Gastrocnemius medialis (tissue), 4 donors: ENCODE measurements around the gene RAB3A. TPM values are rescaled to one million over a fixed set of nuclear protein-coding genes. Genes with fewer than 3 reads are reported as not detected.

ENCODE experiments used
- ATAC-seq, 2 donors: fragments of 150-250 bp; one replicate each; pipeline ENCODE4 v1.9.1; 2016
- DNase-seq, 2 donors: peaks; one replicate each; pipeline ENCODE4 v3.0.0-alpha.2; 2019
- H3K27ac ChIP-seq, 4 donors: fragments of 200-600 bp; sonication (generic); 1 replicate in 1 of 4; 2 replicates in 3 of 4; pipeline ENCODE4 v1.5.1; 2016 to 2018; ENCODE audit warnings: mild to moderate bottlenecking in 2 of 4, moderate library complexity in 1 of 4
- H3K27me3 ChIP-seq, 3 donors: fragments of 200-600 bp; sonication (generic) in 2 of 3; 1 replicate in 1 of 3; 2 replicates in 2 of 3; pipeline versions ENCODE4 v1.5.1 to v1.6.0; 2016 to 2019; ENCODE audit warnings: mild to moderate bottlenecking in 1 of 3, moderate library complexity in 1 of 3
- H3K36me3 ChIP-seq, 2 donors: fragments of 200-600 bp; sonication (generic) in 1 of 2; one replicate each; pipeline ENCODE4 v1.5.1; 2017 to 2018
- H3K4me1 ChIP-seq, 2 donors: fragments of 200-600 bp; sonication (generic) in 1 of 2; one replicate each; pipeline ENCODE4 v1.5.1; 2016 to 2017; ENCODE audit warnings: mild to moderate bottlenecking in 2 of 2
- H3K4me3 ChIP-seq, 4 donors: fragments of 200-600 bp; sonication (generic) in 3 of 4; 1 replicate in 1 of 4; 2 replicates in 3 of 4; pipeline ENCODE4 v1.5.1; 2016 to 2019; ENCODE audit warnings: mild to moderate bottlenecking in 2 of 4
- H3K9me3 ChIP-seq, 3 donors: fragments of 200-600 bp; sonication (generic) in 2 of 3; 1 replicate in 1 of 3; 2 replicates in 2 of 3; pipeline ENCODE4 v1.5.1; 2016 to 2019
- POLR2A ChIP-seq, 2 donors: fragments of 450-650 bp; IDR thresholded peaks; one replicate each; pipeline ENCODE4 v1.6.1; 2017; ENCODE audit warnings: antibody characterized with exemption in 2 of 2, mild to moderate bottlenecking in 2 of 2, moderate library complexity in 2 of 2
- in situ Hi-C, 4 donors: fragments of 200-750 bp; cut with MboI; loops; one replicate each; pipeline versions ENCODE4 v1.15.0 to v1.8.0; 2017; ENCODE audit warnings: low sequenced_read_pairs in 4 of 4
- intact Hi-C: fragments of 100-400 bp; cut with DNase I; formaldehyde crosslinking; loops from one replicate; pipeline ENCODE4 v1.15.1; 2023; ENCODE audit warnings: low total_unique reads
- total RNA-seq, 4 donors: library from RNA; depleted of rRNA; stranded (reverse); fragments of >200 nt; gene quantifications; one replicate each; pipeline versions ENCODE4 v1.1.0 to v1.2.3, GENCODE V29; 2016
- TF ChIP-seq, protein P1 (sequence below), 5 experiments: fragments of 450-650 bp in 3 of 5; fragments of 200-600 bp in 2 of 5; sonication (generic) in 2 of 5; IDR thresholded peaks in 4 of 5; conservative IDR thresholded peaks in 1 of 5; 1 replicate in 4 of 5; 2 replicates in 1 of 5; pipeline ENCODE4 v1.5.1; 2016 to 2019; ENCODE audit warnings: antibody characterized with exemption in 5 of 5, mild to moderate bottlenecking in 3 of 5, moderate library complexity in 3 of 5

Gene RAB3A
- total RNA-seq, 4 donors from 2014 or later: 0.51 to 2.3 TPM; not detected in 2

DNA sequence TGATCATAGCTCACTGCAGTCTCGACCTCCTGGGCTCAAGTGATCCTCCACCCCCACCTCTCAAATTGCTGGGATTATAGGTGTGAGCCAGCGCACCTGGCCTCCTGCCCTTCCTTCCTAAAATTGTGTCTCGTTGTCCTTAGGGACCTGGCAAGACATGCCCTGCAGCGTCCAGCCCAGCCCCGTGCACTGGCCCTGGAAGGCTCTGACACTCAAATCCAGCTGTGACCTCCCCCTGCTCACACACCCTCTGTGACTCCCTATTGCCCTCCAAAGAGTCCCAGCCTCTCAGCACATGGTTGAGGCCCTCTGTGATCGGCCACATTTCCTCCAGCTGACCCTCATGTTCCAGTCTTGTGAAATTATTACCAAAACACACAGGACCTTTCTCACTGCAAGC lies 5.9 kb downstream of the RAB3A start:
- no peak overlapping the region for H3K27ac ChIP-seq
- no peaks in the 10 kb centered on the region for H3K9me3 ChIP-seq
- H3K4me3 ChIP-seq: no peak overlapping the region
- TF ChIP-seq POLR2A (IDR thresholded peaks at IDR 0.05): no peak
- TF ChIP-seq, protein P1, sequence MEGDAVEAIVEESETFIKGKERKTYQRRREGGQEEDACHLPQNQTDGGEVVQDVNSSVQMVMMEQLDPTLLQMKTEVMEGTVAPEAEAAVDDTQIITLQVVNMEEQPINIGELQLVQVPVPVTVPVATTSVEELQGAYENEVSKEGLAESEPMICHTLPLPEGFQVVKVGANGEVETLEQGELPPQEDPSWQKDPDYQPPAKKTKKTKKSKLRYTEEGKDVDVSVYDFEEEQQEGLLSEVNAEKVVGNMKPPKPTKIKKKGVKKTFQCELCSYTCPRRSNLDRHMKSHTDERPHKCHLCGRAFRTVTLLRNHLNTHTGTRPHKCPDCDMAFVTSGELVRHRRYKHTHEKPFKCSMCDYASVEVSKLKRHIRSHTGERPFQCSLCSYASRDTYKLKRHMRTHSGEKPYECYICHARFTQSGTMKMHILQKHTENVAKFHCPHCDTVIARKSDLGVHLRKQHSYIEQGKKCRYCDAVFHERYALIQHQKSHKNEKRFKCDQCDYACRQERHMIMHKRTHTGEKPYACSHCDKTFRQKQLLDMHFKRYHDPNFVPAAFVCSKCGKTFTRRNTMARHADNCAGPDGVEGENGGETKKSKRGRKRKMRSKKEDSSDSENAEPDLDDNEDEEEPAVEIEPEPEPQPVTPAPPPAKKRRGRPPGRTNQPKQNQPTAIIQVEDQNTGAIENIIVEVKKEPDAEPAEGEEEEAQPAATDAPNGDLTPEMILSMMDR (IDR thresholded peaks at IDR 0.05 in 4 of 5, conservative IDR thresholded peaks at IDR 0.05 in 1 of 5): no peak
- peaks cover 11 to 17% of the 10 kb centered on the region in 2 donors for H3K4me1 ChIP-seq
- DNase-seq (no peak), ATAC-seq (no peak)
- in situ Hi-C loops: loop anchor here in 1 of 4 donors (10.0 kb wide), 1 partner anchor 127 kb away; the partner anchor contains the start of gene LSM4
- no peaks in the 10 kb centered on the region for H3K27me3 ChIP-seq
- intact Hi-C loops: no loop called here
- H3K36me3 ChIP-seq: peaks cover 0 to 12% of the 10 kb centered on the region in 2 donors

DNA sequence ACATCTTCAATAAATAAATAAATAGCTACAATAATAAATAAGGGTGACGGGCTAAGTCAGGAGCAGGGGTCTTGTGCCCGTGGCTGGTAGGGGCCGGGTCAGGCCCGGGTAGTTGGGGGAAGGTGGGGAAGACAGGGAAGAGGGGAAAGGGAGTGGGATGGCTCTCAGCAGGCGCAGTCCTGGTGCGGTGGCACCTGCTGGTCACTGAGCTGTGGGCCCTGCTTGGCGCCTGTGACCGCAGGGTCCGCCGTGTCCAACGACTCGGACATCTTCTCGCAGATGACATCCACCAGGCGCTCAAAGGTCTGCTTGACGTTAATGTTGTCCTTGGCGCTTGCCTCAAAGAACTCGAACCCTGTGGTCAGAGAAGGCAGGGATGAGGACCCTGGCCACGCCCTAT lies 6.5 kb downstream of the RAB3A start:
- H3K27me3 ChIP-seq: no peaks in the 10 kb centered on the region
- H3K36me3 ChIP-seq: peaks cover 0 to 12% of the 10 kb centered on the region in 2 donors
- peaks cover 11 to 14% of the 10 kb centered on the region in 2 donors for H3K4me1 ChIP-seq
- H3K9me3 ChIP-seq: no peaks in the 10 kb centered on the region
- H3K4me3 ChIP-seq: no peak overlapping the region
- DNase-seq: no peak
- TF ChIP-seq, protein P1 (IDR thresholded peaks at IDR 0.05 in 4 of 5, conservative IDR thresholded peaks at IDR 0.05 in 1 of 5): no peak
- no peak for TF ChIP-seq POLR2A (IDR thresholded peaks at IDR 0.05)
- in situ Hi-C loops: loop anchor here in 1 of 4 donors (10.0 kb wide), 1 partner anchor 127 kb away; the partner anchor contains the start of gene LSM4
- intact Hi-C loops: no loop called here
- ATAC-seq: no peak
- no peak overlapping the region for H3K27ac ChIP-seq

DNA sequence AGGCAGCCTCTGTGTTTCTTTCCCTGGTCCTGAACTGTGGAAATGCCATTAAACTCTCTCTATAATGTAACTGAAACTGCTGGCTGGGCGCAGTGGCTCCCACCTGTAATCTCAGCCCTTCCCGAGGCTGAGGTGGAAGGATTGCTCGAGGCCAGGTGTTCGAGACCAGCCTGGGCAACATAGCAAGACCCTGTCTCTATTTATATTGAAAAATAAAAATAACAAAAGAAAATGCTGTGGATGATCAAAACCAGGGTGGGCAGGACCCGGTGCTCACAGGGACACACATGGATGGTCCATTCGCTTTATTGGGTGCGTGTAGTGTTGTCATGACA lies 7.4 kb downstream of the RAB3A start:
- no peak overlapping the region for H3K4me3 ChIP-seq
- H3K9me3 ChIP-seq: no peaks in the 10 kb centered on the region
- DNase-seq: no peak
- H3K27ac ChIP-seq: peak overlapping the region in 1 of 4 donors; percentile 5
- peaks cover 0 to 12% of the 10 kb centered on the region in 2 donors for H3K36me3 ChIP-seq
- H3K27me3 ChIP-seq: no peaks in the 10 kb centered on the region
- ATAC-seq: no peak
- intact Hi-C loops: no loop called here
- TF ChIP-seq, protein P1 (IDR thresholded peaks at IDR 0.05 in 4 of 5, conservative IDR thresholded peaks at IDR 0.05 in 1 of 5): no peak
- no peak for TF ChIP-seq POLR2A (IDR thresholded peaks at IDR 0.05)
- peaks cover 11 to 14% of the 10 kb centered on the region in 2 donors for H3K4me1 ChIP-seq
- in situ Hi-C loops: loop anchor here in 1 of 4 donors (10.0 kb wide), 1 partner anchor 128 kb away; the partner anchor contains the start of gene LSM4

DNA sequence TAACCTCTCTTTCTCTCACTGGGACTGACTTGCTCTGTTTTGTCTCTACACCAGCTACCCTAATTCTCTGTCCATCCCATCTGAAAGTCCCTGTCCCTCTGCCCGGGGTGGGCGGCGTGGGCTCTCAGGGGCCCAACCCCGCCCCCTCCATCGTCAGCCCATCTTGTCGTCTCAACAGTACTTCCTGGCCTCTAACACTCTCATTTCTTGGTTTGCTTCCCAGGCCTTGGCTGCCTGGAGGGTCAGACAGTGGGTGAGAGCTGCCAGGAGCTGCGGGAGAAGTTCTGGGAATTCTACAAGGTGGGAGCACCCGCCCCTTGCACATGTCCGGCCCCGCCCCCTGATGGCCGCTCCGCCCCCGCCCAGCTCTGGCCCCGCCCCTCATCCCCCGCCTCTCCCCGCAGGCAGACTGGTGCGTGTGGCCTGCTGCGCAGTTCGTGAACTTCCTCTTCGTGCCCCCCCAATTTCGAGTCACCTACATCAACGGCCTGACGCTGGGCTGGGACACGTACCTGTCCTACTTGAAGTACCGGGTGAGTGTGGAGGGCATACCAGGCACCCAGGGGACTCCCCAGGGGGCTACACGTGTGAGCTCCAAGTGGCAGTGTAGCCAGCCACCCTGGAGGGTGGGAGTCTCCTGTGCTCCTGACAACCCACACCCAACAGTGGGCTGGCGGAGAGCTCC lies 9.1 kb downstream of the RAB3A start:
- H3K4me1 ChIP-seq: peaks cover 11 to 14% of the 10 kb centered on the region in 2 donors
- peaks cover 0 to 12% of the 10 kb centered on the region in 2 donors for H3K36me3 ChIP-seq
- in situ Hi-C loops: loop anchor here in 1 of 4 donors (10.0 kb wide), 1 partner anchor 130 kb away; the partner anchor contains the start of gene LSM4
- H3K27me3 ChIP-seq: no peaks in the 10 kb centered on the region
- TF ChIP-seq, protein P1 (IDR thresholded peaks at IDR 0.05 in 4 of 5, conservative IDR thresholded peaks at IDR 0.05 in 1 of 5): no peak
- TF ChIP-seq POLR2A (IDR thresholded peaks at IDR 0.05): no peak
- no peaks in the 10 kb centered on the region for H3K9me3 ChIP-seq
- no peak for DNase-seq
- intact Hi-C loops: no loop called here
- H3K27ac ChIP-seq: peak overlapping the region; percentile 41 to 93 (median 88)
- peak overlapping the region in 3 of 4 donors; percentile 4 to 72 (median 11) for H3K4me3 ChIP-seq
- ATAC-seq: no peak
